Measurements from ENCODE around the gene SHLD1.

The SHLD1 gene

GRCh38 chr20:5786930-5787795 is 37.0 kb downstream of the SHLD1 start:
- TF ChIP-seq PPARA (CRISPR knock-in tag; IDR thresholded peaks at IDR 0.05; ENCODE audit: borderline replicate concordance) = no peak
- no peak for TF ChIP-seq ZNF565 (CRISPR knock-in tag; conservative IDR thresholded peaks at IDR 0.05; ENCODE audit: low read depth)
- TF ChIP-seq OSR1 (CRISPR knock-in tag; IDR thresholded peaks at IDR 0.05) = no peak
- no peak for TF ChIP-seq ARNTL (CRISPR knock-in tag; IDR thresholded peaks at IDR 0.05; ENCODE audit: borderline replicate concordance, low read depth)
- no peak for TF ChIP-seq RARB (CRISPR knock-in tag; IDR thresholded peaks at IDR 0.05)
- TF ChIP-seq CREB5 (CRISPR knock-in tag; IDR thresholded peaks at IDR 0.05; ENCODE audit: low read depth) = no peak
- TF ChIP-seq ZFP3 (CRISPR knock-in tag; IDR thresholded peaks at IDR 0.05) = no peak
- no peak for TF ChIP-seq ESRRG (CRISPR knock-in tag; IDR thresholded peaks at IDR 0.05)
- TF ChIP-seq ISL1 (CRISPR knock-in tag; IDR thresholded peaks at IDR 0.05) = no peak
- no peak for TF ChIP-seq CSRNP3 (CRISPR knock-in tag; IDR thresholded peaks at IDR 0.05)
- TF ChIP-seq ZC3H10 (CRISPR knock-in tag; IDR thresholded peaks at IDR 0.05) = no peak
- no peak for TF ChIP-seq CSDC2 (CRISPR knock-in tag; IDR thresholded peaks at IDR 0.05)
- no peak for TF ChIP-seq ZNF8 (CRISPR knock-in tag; IDR thresholded peaks at IDR 0.05)
- no peak for TF ChIP-seq PATZ1 (CRISPR knock-in tag; IDR thresholded peaks at IDR 0.05; ENCODE audit: borderline replicate concordance)
- ATAC-seq = peak; percentile 72

GRCh38 chr20:5787796-5788165 is 37.6 kb downstream of the SHLD1 start:
- ATAC-seq = no peak
- no peak for TF ChIP-seq TCF4 (CRISPR knock-in tag; IDR thresholded peaks at IDR 0.05; ENCODE audit: borderline replicate concordance)

GRCh38 chr20:5788385-5788895 is 38.2 kb downstream of the SHLD1 start:
- TF ChIP-seq POU6F1 (CRISPR knock-in tag; IDR thresholded peaks at IDR 0.05; ENCODE audit: borderline replicate concordance, low read depth) = no peak
- TF ChIP-seq TSHZ2 (CRISPR knock-in tag; IDR thresholded peaks at IDR 0.05) = no peak
- no peak for TF ChIP-seq CREB5 (CRISPR knock-in tag; IDR thresholded peaks at IDR 0.05; ENCODE audit: low read depth)
- TF ChIP-seq ZNF70 (CRISPR knock-in tag; IDR thresholded peaks at IDR 0.05) = no peak
- TF ChIP-seq BACH2 (CRISPR knock-in tag; IDR thresholded peaks at IDR 0.05; ENCODE audit: borderline replicate concordance) = no peak
- TF ChIP-seq PATZ1 (CRISPR knock-in tag; IDR thresholded peaks at IDR 0.05; ENCODE audit: borderline replicate concordance) = no peak
- no peak for TF ChIP-seq ZNF8 (CRISPR knock-in tag; IDR thresholded peaks at IDR 0.05)
- TF ChIP-seq OSR1 (CRISPR knock-in tag; IDR thresholded peaks at IDR 0.05) = no peak
- ATAC-seq = peak; percentile 98
